ENCODE measurements around the gene C12orf43. TPM values are rescaled to one million over a fixed set of nuclear protein-coding genes. Genes with fewer than 3 reads are reported as not detected.

Gene C12orf43
- total and polyA plus RNA-seq, 2 of the 4 experiments (the other 2 are of a cell fraction): 12.5 to 13.5 TPM

DNA sequence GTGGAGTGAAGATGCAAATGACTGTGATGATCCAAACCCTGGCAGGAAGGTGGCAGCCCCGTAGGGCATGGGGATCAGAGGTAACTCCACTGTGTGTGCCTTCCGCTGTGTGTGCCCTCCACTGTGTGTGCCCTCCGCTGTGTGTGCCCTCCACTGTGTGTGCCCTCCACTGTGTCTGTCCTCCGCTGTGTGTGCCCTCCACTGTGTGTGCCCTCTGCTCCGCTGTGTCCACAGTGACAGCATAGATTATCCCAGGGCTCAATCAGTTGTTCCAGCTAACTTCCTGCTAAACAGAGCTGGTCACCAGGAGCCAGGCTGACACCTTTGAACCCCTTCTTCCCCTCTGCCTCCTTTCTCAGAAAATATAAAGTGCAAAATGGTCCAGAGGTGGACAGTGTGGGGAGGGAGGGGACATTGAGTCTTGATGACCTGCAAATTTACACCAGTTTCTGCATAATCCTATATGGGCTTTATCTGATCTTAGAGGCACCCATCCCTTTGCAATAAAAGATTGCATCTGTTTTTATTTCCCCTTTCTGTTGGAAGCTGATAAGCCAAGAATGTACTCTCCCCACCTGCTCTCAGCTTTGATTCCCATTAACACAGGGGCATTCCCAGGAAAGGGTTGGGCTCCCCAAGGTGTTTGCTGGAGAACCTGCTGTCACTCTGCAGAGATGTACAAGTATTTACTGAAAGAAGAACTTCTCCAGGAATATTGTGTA lies 59.5 kb downstream of the C12orf43 start:
- Histone ChIP-seq H3K4ac (ENCODE audit: low read depth, low read length) (no peak overlapping the region), H2BK5ac (ENCODE audit: low read depth, low read length, poor library complexity, severe bottlenecking) (no peak overlapping the region), H3K9ac (ENCODE audit: low read depth, low read length) (no peak overlapping the region), H3K9me3 (ENCODE audit: control insufficient read depth, insufficient read depth, low read length) (peaks cover 2% of the 10 kb centered on the region; the same call in 1 of the 2 replicates), H4K5ac (ENCODE audit: low read depth, low read length) (no peak overlapping the region), H2BK20ac (ENCODE audit: low read depth, low read length) (no peak overlapping the region), H3K14ac (replicated peaks; ENCODE audit: low read depth, low read length) (no peak overlapping the region), H3K36me3 (ENCODE audit: control insufficient read depth, insufficient read depth, low read length) (no peaks in the 10 kb centered on the region), H3K18ac (ENCODE audit: low read depth, low read length) (no peak overlapping the region), H4K91ac (ENCODE audit: insufficient read depth, low read depth, low read length) (no peak overlapping the region), H2AFZ (replicated peaks; ENCODE audit: low read length, poor library complexity) (no peak overlapping the region), H3K27ac (ENCODE audit: insufficient read depth, low read length) (no peak overlapping the region), H2AK5ac (ENCODE audit: low read depth, low read length) (no peak overlapping the region), H3K4me2 (ENCODE audit: low read depth, low read length) (no peak overlapping the region), H3K4me1 (ENCODE audit: control insufficient read depth, insufficient read depth, low read length) (no peaks in the 10 kb centered on the region), H3K23ac (ENCODE audit: low read depth, low read length) (no peak overlapping the region), H4K20me1 (ENCODE audit: insufficient read depth, low read length) (no peaks in the 10 kb centered on the region), H2BK120ac (ENCODE audit: low read depth, low read length) (no peak overlapping the region), H2BK15ac (ENCODE audit: low read depth, low read length) (no peak overlapping the region), H4K8ac (ENCODE audit: low read depth in 2 of 2, low read length in 2 of 2) (no peak overlapping the region), H2AK9ac (replicated peaks; ENCODE audit: low read depth, low read length, poor library complexity) (no peak overlapping the region), H3K4me3 (ENCODE audit: insufficient read depth, low read depth, low read length) (no peak overlapping the region), H3K79me1 (ENCODE audit: low read depth in 1 of 2, low read length in 2 of 2) (no peaks in the 10 kb centered on the region), H3K9me1 (ENCODE audit: insufficient read depth, low read length) (no peaks in the 10 kb centered on the region), H3K27me3 (ENCODE audit: control insufficient read depth, insufficient read depth, low read length) (peaks cover 9% of the 10 kb centered on the region), H3K56ac (ENCODE audit: extremely low read depth, insufficient read depth, low read length) (no peak overlapping the region)
- ChIA-PET CTCF (no interaction called here), POLR2A (ENCODE audit: unreplicated experiment) (no interaction called here)
- intact Hi-C loops (cut with micrococcal nuclease) (no loop called here), in situ Hi-C loops (cut with MboI; ENCODE audit: low sequenced_read_pairs) (no loop called here), dilution Hi-C loops (cut with HindIII; ENCODE audit: low sequenced_read_pairs, unreplicated experiment) (no loop called here)
- no peak for ATAC-seq (ENCODE audit: low read depth)
- no peak for DNase-seq
- WGBS, 2 experiments (ENCODE audit: extremely low coverage in 2 of 2, insufficient read length in 1 of 2): 86% methylated on average over 2 of the region's 5 CpGs; no CpG with 5 or more reads in 1 of the 2 experiments
- no TSS peak for BruUV-seq (replicated peaks)
- no peak for TF ChIP-seq NFE2L2 (IDR thresholded peaks at IDR 0.05; ENCODE audit: low read depth, low read length)
- no peak for TF ChIP-seq CTCF (conservative IDR thresholded peaks at IDR 0.05; ENCODE audit: low read depth, low read length)
- TF ChIP-seq MXI1 (IDR thresholded peaks at IDR 0.05; ENCODE audit: borderline replicate concordance, low read depth, low read length): no peak
- TF ChIP-seq BHLHE40 (IDR thresholded peaks at IDR 0.05; ENCODE audit: low read depth, low read length): no peak
- TF ChIP-seq MAZ (IDR thresholded peaks at IDR 0.05; ENCODE audit: borderline replicate concordance, low read depth, low read length): no peak
- no peak for TF ChIP-seq SMC3 (IDR thresholded peaks at IDR 0.05; ENCODE audit: low read depth, low read length)
- no peak for TF ChIP-seq CHD1 (IDR thresholded peaks at IDR 0.05; ENCODE audit: low read depth, low read length)
- TF ChIP-seq USF2 (IDR thresholded peaks at IDR 0.05; ENCODE audit: low read depth, low read length): no peak
- TF ChIP-seq RFX5 (IDR thresholded peaks at IDR 0.05; ENCODE audit: low read depth, low read length): no peak
- TF ChIP-seq RAD21 (IDR thresholded peaks at IDR 0.05; ENCODE audit: low read length): no peak
- no peak for TF ChIP-seq MAFK (IDR thresholded peaks at IDR 0.05; ENCODE audit: low read depth, low read length)
- TF ChIP-seq FOS (IDR thresholded peaks at IDR 0.05; ENCODE audit: low read depth, low read length): no peak
- no peak for TF ChIP-seq CEBPB (IDR thresholded peaks at IDR 0.05; ENCODE audit: low read depth, low read length)
- TF ChIP-seq ELK1 (IDR thresholded peaks at IDR 0.05; ENCODE audit: borderline replicate concordance, low read depth, low read length): no peak
- TF ChIP-seq RCOR1 (IDR thresholded peaks at IDR 0.05; ENCODE audit: insufficient replicate concordance, low read length): no peak
- TF ChIP-seq POLR2A (IDR thresholded peaks at IDR 0.05; ENCODE audit: low read depth, low read length): no peak
